Heart left ventricle (tissue), 13 donors: ENCODE measurements around the gene KDM6B.

Experiments used
- CTCF ChIP-seq, 12 donors: fragments of 200-600 bp; sonication (generic) in 4 of 12; IDR thresholded peaks; one replicate each; pipeline versions ENCODE4 v1.5.0 to v1.8.0; 2018 to 2022; ENCODE audit warnings: antibody characterized with exemption in 12 of 12, mild to moderate bottlenecking in 5 of 12
- POLR2A ChIP-seq, 2 donors: fragments of 450-650 bp; IDR thresholded peaks; one replicate each; pipeline ENCODE4 v1.6.1; 2017; ENCODE audit warnings: antibody characterized with exemption in 2 of 2, mild to moderate bottlenecking in 2 of 2, moderate library complexity in 2 of 2
- donor health status: ischemic (EF 13 %, LVEDD 7.1; RV severe dilation, severe dysfunction).
- donor health status: DM: no; HTN: yes; CAD: no.
- donor health status: DM: no; HTN: no; CAD: no.
- donor health status: ischemic (EF 25% LVEDD 6.9; RV normal size, moderate dysfunction).
- donor health status: ischemic (EF 25% LVEDD 5.7; RV mildly dilated, moderate dysfunction).
- donor health status: ischemic (EF 35%, LVEDD 5.7; RV mildly dilated, moderate dysfunction).
- donor health status: nonischemic (EF 11% LVEDD 7.7; RV severe dilation, severe dysfunction).
- donor health status: DM: yes; HTN: yes; CAD: no.
- donor health status: PGD.
- donor health status: ischemic (EF 29% LVEDD 5.4; RV normal size, mild dysfunction).
- donor health status: nonischemic (EF 23%, LVEDD 6.1; RV moderate dilation, normal function).

GRCh38 chr17:7875804-7876370 is 41.9 kb downstream of the KDM6B start:
- TF ChIP-seq CTCF (IDR thresholded peaks at IDR 0.05) (no peak), POLR2A (IDR thresholded peaks at IDR 0.05) (no peak)
